Choroid plexus epithelial cell (primary cell): ENCODE data around the gene HADHB.
A peak's percentile ranks its signal among the peaks of the same experiment; 100 is the strongest.

ENCODE experiments used
- DNase-seq: peaks from one replicate; pipeline ENCODE4 v3.0.0-alpha.2; 2010; ENCODE audit warnings: low read depth
- H3K4me3 ChIP-seq: 2 replicates; pipeline ENCODE4 v1.5.1; 2011; ENCODE audit warnings: low read depth, mild to moderate bottlenecking, control low read depth, low read length, moderate library complexity
- CTCF ChIP-seq: conservative IDR thresholded peaks from 2 replicates; pipeline ENCODE4 v1.5.1; 2011; ENCODE audit warnings: low read depth, mild to moderate bottlenecking, control low read depth, inconsistent platforms, low read length, moderate library complexity

Gene HADHB

DNA sequence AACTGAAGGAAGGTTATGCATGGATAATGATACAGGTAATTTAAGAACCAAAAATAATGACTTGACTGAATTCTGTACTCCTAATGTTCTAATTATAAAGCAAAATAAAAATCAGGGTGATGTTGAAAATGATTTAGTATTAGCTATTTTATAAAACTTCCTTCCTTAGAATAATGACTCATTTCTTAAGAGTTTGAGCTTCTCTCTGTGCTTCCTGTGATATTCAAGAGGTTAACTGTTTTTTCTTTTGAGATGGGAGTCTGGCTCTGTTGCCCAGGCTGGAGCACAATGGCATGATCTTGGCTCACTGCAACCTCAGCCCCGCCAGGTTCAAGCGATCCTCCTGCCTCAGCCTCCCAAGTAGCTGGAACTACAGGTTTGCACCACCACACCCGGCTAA is 15.1 kb upstream of the HADHB start:
- no peak overlapping the region for H3K4me3 ChIP-seq
- no peak for DNase-seq
- no peak for TF ChIP-seq CTCF

GRCh38 chr2:26230806-26231205 is 13.9 kb upstream of the HADHB start:
- no peak for DNase-seq
- H3K4me3 ChIP-seq = no peak overlapping the region
- TF ChIP-seq CTCF = no peak

GRCh38 chr2:26235089-26235488 is 9.7 kb upstream of the HADHB start:
- DNase-seq = peak; percentile 24
- TF ChIP-seq CTCF = peak; percentile 47

GRCh38 chr2:26237868-26238267 is 6.9 kb upstream of the HADHB start:
- no peak overlapping the region for H3K4me3 ChIP-seq
- no peak for TF ChIP-seq CTCF

More at GRCh38 chr2:26235089-26235488, 9.7 kb upstream of the HADHB start:
- H3K4me3 ChIP-seq = no peak overlapping the region

DNA sequence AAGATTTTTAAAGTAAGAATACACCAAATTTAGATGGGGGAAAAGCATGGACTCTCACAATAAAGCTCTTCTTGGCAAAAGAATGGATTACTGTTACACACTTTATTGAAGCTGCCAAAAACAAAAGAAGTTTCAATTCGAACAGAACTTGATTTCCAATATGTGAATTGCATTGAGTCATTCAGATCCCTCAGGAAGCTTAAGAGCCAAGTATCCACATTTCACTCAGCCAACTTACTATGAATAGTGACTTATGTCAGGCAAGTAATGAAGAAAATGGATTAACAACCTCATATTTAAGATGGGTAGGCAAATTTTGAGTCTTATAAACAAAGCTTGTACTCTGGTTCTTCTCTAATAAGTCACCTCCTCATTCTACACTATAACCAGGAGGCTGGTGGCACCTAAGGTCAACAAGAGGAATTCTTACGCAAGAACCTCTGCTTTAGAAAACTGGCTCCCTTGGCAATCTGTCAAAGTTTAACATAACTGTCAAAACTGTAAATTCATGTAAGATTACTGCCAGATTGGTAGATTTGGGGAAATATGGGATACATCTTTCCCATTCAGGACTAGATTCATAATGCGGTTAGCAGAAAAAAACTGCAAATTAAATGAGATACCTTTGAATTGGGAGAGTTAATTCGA is 6.3 kb upstream of the HADHB start:
- no peak overlapping the region for H3K4me3 ChIP-seq
- no peak for TF ChIP-seq CTCF
- peak; percentile 65 for DNase-seq

More at GRCh38 chr2:26237868-26238267, 6.9 kb upstream of the HADHB start:
- DNase-seq = no peak

DNA sequence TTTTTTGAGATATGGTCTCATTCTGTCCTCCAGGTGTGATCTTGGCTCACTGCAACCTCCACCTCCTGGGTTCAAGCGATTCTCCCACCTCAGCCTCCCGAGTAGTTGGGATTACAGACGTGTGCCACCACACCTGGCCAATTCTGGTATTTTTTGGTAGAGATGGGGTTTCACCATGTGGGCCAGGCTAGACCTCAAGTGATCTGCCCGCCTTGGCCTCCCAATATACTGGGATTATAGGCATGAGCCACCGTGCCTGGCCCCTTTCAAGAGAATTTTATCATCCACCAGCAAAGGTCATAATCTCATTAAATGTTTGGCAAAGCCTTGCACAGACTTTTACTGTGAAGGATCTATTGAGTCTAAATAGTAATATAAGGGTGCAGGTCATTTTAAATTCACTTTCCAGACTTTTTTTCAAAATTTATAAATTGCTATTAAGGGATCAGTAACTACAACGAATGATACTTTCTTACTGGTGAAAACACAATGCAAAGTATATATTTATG is 2.8 kb upstream of the HADHB start:
- TF ChIP-seq CTCF = no peak
- H3K4me3 ChIP-seq = no peak overlapping the region
- DNase-seq = no peak
